ENCODE measurements around the gene MLKL.
"Not testable (repeated sequence)": the region's sequence is repeated elsewhere in the genome, so short reads cannot be mapped to it uniquely, and the experiment has no call there.

The MLKL gene

GRCh38 chr16:74731853-74732477 lies 31.3 kb upstream of the MLKL start:
- no peak for DNase-seq

GRCh38 chr16:74729783-74730683 lies 29.4 kb upstream of the MLKL start:
- no peak for DNase-seq

- DNase-seq, result no peak
These were observed 27.2 kb upstream of the MLKL start for GRCh38 chr16:74727903-74728302.

GRCh38 chr16:74726716-74727115 lies 26.1 kb upstream of the MLKL start:
- DNase-seq, result no peak

GRCh38 chr16:74725651-74726455 lies 25.2 kb upstream of the MLKL start:
- no peak for DNase-seq

- no peak for DNase-seq
These were observed 24.3 kb upstream of the MLKL start for GRCh38 chr16:74724820-74725549.

- DNase-seq, result no peak
These were observed 22.6 kb upstream of the MLKL start for GRCh38 chr16:74723256-74723655.

- DNase-seq, result not testable (repeated sequence)
These were observed 21.5 kb upstream of the MLKL start for GRCh38 chr16:74722156-74722555.

GRCh38 chr16:74721716-74722115 lies 21.1 kb upstream of the MLKL start:
- no peak for DNase-seq

- no peak for DNase-seq
These were observed 19.9 kb upstream of the MLKL start for GRCh38 chr16:74720579-74720978.

GRCh38 chr16:74718741-74719610 lies 18.3 kb upstream of the MLKL start:
- DNase-seq, result no peak

- DNase-seq, result no peak
These were observed 17.5 kb upstream of the MLKL start for GRCh38 chr16:74718140-74718539.

GRCh38 chr16:74717367-74717766 lies 16.7 kb upstream of the MLKL start:
- no peak for DNase-seq

- no peak for DNase-seq
These were observed 15.7 kb upstream of the MLKL start for GRCh38 chr16:74716355-74716754.

GRCh38 chr16:74713876-74714275 lies 13.2 kb upstream of the MLKL start:
- DNase-seq, result no peak

GRCh38 chr16:74713325-74713724 lies 12.7 kb upstream of the MLKL start:
- no peak for DNase-seq

- no peak for DNase-seq
These were observed 11.3 kb upstream of the MLKL start for GRCh38 chr16:74711938-74712337.

GRCh38 chr16:74710401-74710800 lies 9.7 kb upstream of the MLKL start:
- no peak for DNase-seq

- DNase-seq, result peak; percentile 60
These were observed 8.8 kb upstream of the MLKL start for GRCh38 chr16:74709441-74709877.

- peak; percentile 11 for DNase-seq
These were observed 585 bp downstream of the MLKL start for GRCh38 chr16:74700116-74700437.

GRCh38 chr16:74699666-74700065 lies 996 bp downstream of the MLKL start:
- DNase-seq, result no peak

- no peak for DNase-seq
These were observed 2.4 kb downstream of the MLKL start for GRCh38 chr16:74698222-74698621.

Measured in NCI-H69 (cell line).